HK-2 (cell line): ENCODE data around the gene CD2BP2.
A peak's percentile ranks its signal among the peaks of the same experiment; 100 is the strongest.
"Not testable (repeated sequence)": the region's sequence is repeated elsewhere in the genome, so short reads cannot be mapped to it uniquely, and the experiment has no call there.

Experiments used
- DNase-seq: peaks from one replicate; pipeline ENCODE4 v3.0.0-alpha.2; 2018; ENCODE audit not compliant: unreplicated experiment

CD2BP2 gene

GRCh38 chr16:30355144-30355953 lies at the start of gene CD2BP2:
CD2BP2 (minus strand) TSS chr16:30355308; CDS start chr16:30354681, 627 bp downstream.
- peak; percentile 88 for DNase-seq

- DNase-seq, result no peak
Measured at GRCh38 chr16:30401768-30402425, 46.8 kb upstream of the CD2BP2 start.

GRCh38 chr16:30399435-30400186 lies 44.5 kb upstream of the CD2BP2 start:
- DNase-seq, result no peak

GRCh38 chr16:30398661-30399434 lies 43.7 kb upstream of the CD2BP2 start:
- DNase-seq, result no peak

- no peak for DNase-seq
Measured at GRCh38 chr16:30397776-30398660, 42.9 kb upstream of the CD2BP2 start.

- no peak for DNase-seq
Measured at GRCh38 chr16:30397056-30397455, 41.9 kb upstream of the CD2BP2 start.

GRCh38 chr16:30396627-30397026 lies 41.5 kb upstream of the CD2BP2 start:
- not testable (repeated sequence) for DNase-seq

- DNase-seq, result no peak
Measured at GRCh38 chr16:30395992-30396585, 41.0 kb upstream of the CD2BP2 start.

GRCh38 chr16:30395155-30395991 lies 40.3 kb upstream of the CD2BP2 start, which contains the start of gene ZNF48:
ZNF48 (plus strand) TSS chr16:30395420; CDS start chr16:30395795, 375 bp downstream.
- DNase-seq, result peak; percentile 61

- DNase-seq, result no peak
Measured at GRCh38 chr16:30394592-30395154, 39.6 kb upstream of the CD2BP2 start.

- DNase-seq, result no peak
Measured at GRCh38 chr16:30383521-30383920, 28.4 kb upstream of the CD2BP2 start.

GRCh38 chr16:30382111-30382881 lies 27.2 kb upstream of the CD2BP2 start, which contains the start of gene SEPTIN1:
SEPTIN1 (minus strand) TSS chr16:30382561; CDS start chr16:30382542, 19 bp downstream.
- DNase-seq, result no peak

GRCh38 chr16:30381291-30382041 lies 26.4 kb upstream of the CD2BP2 start:
- DNase-seq, result no peak

GRCh38 chr16:30380803-30381208 lies 25.7 kb upstream of the CD2BP2 start:
- DNase-seq, result no peak

GRCh38 chr16:30380072-30380802 lies 25.1 kb upstream of the CD2BP2 start:
- DNase-seq, result no peak

- DNase-seq, result no peak
Measured at GRCh38 chr16:30379158-30379783, 24.2 kb upstream of the CD2BP2 start.
